NCI-H82 (cell line): ENCODE measurements around the gene PABPN1L.

Experiments
- DNase-seq: peaks from one replicate; lab custom pipeline; 2025; lab: John Stamatoyannopoulos, UW

PABPN1L gene

DNA sequence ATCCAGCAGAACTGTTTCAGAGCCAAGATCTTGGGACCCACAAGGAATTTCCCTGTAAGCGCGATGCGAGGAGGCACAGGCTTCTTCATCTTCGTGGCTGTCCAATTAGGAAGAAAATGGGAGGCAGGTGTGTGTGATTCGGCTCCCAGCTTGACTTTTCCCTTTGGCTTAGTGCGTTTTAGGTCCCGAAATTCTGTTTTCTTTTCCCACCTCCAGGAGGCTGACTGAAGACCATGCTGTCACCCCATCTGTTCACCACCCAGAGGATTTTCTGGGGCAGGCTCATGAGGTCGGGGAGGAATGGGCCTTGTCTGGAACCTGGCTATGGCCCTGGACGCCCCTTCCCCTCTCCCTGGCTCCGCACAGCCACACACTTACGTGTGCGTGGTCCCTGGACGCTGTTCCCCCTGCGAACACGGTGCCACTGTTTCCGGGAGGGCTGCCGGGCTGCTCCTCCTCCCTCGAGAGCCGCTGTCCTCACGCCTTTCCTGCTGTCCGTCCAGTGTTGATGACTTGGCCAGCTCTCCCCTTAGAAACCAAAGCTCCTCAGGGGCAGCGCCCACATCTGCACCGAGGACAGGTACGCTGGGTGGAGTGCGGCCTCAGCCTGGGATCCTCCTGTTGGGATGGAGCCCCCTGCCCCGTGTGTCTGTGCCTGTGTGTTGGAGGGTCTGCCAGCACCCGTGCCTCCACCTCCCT, 2.7 kb upstream of the PABPN1L start:
- DNase-seq = peak; percentile 43

DNA sequence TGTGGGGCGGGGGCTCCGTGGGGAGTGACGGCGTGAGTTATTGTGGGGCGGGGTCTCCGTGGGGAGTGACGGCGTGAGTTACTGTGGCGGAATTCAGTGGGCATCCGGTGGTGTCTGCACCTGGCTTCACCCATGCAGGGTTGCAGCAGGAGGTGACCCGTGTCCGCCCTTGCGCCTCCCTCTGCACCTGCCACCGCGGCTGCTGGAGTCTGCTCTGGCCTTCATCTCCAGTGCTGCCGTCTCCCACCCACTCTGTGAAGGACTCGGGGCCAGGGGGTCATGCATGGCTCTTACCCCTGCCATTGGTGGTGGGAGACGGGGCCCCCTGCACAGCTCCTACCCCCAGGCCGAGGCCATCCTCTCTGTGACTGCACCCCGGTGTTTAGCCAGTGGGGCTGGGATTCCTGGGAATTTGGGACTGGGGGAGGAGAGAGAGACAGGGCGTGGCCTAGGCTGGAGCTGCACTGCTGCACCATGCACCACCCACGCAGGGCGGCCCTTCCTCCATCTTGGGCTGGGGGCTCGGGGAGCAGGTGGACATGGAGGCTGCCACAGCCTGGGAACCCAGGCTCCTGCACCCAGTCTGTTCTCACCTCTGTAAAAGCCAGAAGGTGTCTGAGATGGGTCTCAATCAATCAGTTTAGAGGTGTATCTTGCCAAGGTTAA, 1.3 kb upstream of the PABPN1L start:
- no peak for DNase-seq

DNA sequence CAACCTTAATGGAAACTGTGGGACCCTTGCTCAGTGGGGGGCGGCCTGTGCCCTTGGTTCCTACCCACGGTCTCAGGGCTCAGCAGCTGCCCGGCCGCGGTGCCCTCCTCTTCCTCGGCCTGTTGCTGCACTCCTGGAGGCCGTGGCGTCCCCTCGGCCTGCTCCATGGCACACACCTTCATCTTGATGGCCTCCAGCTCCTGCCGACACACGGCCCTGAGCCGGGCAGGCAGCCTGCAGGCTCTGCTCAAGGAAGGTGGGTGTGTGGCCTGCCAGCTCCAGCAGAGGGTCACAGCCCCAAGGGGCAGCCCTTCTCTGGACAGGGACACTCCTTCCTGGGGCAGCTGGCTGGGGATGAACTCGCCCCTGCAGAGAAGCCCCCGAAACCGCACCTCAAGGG, 718 bp downstream of the PABPN1L start:
- no peak for DNase-seq

GRCh38 chr16:88865310-88865709, 1.1 kb downstream of the PABPN1L start:
- no peak for DNase-seq

GRCh38 chr16:88864521-88864920, 1.9 kb downstream of the PABPN1L start:
- DNase-seq = no peak

DNA sequence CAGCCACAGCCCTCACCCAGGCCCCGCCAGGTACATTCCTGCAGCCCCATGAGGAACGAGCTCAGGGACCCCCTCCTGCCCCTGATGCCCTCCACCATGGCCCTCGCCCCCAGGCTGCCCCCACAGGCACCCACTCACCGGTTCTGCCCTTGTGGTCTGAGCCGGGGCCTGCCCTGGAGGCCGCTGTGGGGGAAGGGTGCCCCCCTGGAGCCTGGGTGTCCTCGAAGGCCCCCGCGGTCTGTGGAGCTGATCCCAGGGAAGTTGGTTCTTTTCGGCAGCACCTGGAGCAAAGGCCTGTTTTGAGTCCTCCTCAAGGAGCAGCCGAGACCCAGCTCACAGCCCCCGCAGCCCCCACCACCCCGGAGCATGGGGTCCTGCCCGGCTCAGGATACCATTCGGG, 2.4 kb downstream of the PABPN1L start:
- DNase-seq = no peak

DNA sequence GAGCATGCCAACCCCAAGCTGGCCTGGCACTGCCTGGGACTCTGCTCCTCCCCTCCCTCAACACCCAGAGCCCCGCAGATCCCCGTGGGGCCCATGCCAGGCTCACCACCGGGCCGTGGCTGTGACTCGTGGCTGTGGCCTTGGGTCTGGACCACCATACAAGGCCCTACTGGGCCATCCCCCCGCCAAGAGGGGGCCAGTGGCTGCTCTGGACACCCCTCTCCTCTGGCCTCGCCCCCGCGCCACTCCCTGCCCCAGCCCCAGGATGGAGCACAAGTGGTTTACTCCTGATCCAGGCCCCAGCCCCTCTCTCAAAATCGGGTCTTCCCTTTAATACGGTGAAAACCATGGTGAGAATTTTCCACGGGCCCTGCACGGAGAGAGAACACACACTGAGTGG, 3.0 kb downstream of the PABPN1L start:
- no peak for DNase-seq

DNA sequence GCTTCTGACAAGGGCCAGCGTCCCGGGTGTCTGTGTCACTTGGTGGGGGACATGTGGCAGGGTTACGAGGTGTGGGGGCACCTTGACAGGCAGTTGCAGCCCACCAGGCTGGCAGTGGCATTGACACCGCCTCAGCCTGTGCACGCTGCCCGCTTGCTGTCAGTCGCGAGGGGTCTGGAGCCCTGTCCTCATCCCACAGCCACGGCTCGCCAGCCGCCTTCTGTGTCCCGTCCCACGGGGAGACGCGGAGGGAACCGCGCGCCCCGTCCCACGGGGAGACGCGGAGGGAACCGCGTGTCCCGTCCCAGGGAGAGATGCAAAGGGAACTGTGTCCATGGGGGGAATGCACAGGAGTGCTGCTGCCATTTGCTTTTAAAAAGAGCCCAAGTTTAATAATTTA, 3.5 kb downstream of the PABPN1L start:
- DNase-seq = no peak

GRCh38 chr16:88861359-88861758, 5.1 kb downstream of the PABPN1L start:
- no peak for DNase-seq

DNA sequence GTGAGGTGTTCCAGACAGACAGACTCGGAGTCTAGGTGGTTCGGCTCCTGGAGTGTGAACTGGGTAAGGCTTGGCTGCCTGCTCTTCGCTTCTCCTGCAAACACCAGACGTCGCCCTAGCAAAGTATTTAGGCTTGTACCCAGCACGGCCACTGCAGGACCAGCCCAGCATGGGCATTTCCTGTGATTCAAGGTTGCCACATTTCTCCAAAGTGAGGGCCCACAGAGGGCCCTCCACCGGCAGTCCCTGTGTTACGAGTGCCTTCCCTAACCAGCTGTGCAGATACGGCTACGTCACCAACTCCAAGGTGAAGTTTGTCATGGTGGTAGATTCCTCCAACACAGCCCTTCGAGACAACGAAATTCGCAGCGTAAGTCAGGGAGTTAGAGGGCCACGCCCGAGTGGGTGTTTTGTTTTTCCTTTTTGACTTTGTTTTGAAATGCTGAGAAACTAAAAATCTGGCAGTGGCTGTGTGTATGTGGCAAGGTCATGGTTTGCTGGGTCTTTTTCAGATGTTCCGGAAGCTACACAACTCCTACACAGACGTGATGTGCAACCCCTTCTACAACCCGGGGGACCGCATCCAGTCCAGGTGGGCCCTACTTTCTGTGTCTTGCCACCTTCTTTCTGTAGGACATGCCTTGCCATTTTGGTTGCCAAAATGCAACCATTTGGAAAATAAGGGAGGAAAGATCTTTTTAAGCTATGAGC, 6.9 kb downstream of the PABPN1L start:
- no peak for DNase-seq

DNA sequence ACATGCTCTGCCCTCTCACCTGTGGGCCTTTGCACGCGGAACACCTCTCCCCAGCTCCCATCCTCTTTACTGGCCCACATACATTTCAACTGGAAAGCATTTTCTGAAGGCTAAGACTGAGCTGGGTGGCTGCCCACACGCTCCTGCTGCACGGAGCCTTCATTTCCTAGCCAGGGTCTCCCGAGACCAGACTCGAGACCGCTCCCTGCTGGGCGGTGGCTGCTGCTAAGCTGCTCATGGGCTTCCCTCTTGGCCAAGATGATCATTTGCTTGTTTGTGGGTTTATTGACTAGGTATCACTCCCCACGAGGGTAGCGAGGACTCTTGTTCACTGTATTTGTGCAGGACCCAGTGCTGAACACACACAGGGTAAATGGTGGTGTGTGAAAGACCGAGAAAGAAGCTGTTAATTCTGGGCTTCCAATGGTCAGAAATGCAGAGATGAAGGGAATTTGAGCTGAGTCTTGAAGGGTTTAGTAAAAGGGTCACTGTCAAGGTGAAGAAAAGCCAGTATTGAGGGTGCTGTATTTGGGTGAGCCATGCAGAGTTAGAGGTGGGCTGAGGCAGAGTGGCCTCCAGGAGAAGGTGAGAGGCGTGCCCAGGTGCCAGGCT, 8.6 kb downstream of the PABPN1L start:
- peak; percentile 80 for DNase-seq

DNA sequence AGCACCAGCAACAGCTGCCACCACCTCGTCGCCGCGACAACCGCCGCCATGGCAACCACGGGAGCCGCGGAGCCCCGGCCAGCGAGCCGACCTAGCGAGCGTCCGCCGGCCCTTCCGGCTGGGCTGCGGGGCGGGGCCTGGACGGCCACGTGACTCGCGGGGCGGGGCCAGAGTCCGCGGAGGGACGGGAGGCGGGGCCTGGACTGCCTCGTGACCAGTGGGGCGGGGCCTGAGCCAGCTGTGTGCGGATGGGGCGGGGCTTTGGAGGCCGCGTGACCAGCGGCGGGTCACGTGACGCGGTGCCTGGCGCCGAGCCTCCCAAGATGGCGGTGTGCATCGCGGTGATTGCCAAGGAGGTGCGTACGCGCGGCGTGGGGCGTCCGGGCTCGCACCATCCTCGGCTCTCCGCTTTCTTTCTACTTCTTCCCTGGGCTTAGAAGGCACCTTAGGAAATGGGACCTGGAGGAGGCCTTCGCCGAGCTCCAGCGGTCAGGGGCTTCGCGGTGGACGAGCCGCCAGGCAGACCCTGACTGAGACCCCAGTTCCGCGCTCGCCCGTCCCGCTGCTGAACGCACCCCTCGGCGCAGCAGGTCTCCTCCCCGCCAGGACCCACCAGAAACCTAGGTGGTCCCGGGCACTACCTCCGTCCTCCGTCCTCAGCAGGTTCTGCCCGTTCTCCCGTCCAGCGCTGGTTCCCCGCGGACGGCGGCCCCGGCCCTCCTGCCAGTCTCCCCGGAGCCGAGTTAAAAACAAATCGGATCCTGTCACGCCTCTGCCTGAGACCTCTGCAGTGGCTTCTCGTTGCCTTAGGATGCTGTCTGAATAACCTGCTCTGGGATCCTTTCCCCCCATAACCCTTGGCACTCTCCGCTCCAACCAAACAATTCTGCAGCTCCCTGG, 9.4 kb downstream of the PABPN1L start, which contains the start of the genes GALNS and TRAPPC2L:
TSS of gene GALNS (minus strand) at position 120 of the 900 bp plus-strand sequence. CDS start at position 50, 70 bp downstream.
TSS of gene TRAPPC2L (plus strand) at position 300 of the 900 bp plus-strand sequence. CDS start at position 324, 24 bp downstream.
- peak; percentile 96 for DNase-seq

- DNase-seq = no peak
Measured at GRCh38 chr16:88856122-88856827, 10.2 kb downstream of the PABPN1L start.

DNA sequence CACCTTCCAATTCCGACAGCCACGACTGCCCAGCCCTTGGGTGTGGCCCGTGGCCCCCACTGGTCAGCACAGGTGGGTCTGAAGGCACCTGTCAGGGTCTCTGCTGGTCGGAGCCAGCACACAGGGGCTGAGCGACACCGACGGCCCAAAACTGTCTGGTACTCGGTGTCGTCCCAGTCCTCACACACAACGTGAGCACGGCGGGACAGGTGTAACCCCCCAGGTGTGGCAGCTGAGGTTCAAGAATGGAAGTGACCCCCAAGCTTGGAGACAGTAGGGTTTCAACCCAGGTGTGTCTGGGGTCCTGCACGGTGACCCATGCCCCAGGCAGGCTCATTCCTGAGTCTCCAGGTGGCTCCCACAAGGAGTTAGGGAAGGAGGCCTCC, 10.7 kb downstream of the PABPN1L start:
- DNase-seq = no peak

- no peak for DNase-seq
Measured at GRCh38 chr16:88855176-88855575, 11.3 kb downstream of the PABPN1L start.

DNA sequence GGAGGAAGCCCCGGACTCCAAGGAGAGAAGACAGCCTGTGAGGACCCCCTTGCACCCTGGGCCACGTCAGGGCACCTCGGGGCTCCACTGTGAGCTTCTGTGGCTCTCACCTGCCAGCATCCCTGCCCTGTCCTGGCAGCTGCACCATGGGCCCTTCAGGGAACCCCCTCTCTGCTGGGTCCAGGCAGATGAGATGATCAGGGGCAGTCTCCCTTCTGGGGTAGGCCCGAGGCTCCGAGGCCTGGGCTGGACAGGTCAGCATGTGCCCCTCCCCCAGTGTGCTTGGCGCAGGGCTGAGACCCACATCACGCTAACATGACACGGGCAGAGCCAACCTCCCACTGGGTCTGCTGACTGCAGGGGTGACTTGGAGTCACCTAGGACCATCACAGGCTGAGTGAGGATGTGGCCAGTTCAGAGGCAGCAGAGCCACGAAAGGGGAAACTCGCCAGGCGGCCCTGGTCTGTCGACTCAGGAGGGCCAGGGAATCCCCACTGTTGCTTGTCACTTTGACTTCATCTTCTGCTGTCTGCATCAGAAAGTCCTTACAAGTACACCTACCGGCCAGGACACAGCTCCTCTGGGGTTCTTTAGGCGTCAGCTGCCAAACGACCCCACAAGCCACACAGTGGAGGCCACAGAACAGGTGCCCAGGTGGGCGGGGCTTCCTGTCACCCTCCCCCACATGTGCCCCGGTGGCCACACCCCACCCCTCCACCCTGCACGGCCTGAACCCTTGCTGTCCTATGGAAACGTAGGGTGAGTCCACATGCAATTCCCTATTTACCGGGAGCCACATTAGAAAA, 12.0 kb downstream of the PABPN1L start:
- no peak for DNase-seq

GRCh38 chr16:88853325-88853941, 13.0 kb downstream of the PABPN1L start:
- DNase-seq = no peak

DNA sequence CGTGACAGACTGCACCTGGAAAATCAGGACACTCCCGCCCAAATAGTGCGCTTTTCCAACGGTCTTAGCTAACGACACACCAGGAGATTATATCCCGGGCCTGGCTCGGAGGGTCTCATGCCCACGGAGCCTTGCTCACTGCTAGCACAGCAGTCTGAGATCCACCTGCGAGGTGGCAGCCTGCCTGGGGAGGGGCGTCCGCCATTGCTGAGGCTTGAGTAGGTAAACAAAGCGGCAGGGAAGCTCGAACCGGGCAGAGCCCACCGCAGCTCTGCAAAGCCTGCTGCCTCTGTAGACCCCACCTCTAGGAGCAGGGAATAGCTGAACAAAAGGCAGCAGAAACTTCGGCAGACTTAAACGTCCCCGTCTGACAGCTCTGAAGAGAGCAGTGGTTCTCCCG, 14.8 kb downstream of the PABPN1L start:
- no peak for DNase-seq

GRCh38 chr16:88850531-88851199, 15.8 kb downstream of the PABPN1L start:
- DNase-seq = no peak
